LoVo (cell line): Measurements from ENCODE around the gene CHGA.

ENCODE experiments used
- DNase-seq: peaks from one replicate; pipeline ENCODE4 v3.0.0-alpha.2; 2016; ENCODE audit warnings: low spot score

CHGA gene

DNA sequence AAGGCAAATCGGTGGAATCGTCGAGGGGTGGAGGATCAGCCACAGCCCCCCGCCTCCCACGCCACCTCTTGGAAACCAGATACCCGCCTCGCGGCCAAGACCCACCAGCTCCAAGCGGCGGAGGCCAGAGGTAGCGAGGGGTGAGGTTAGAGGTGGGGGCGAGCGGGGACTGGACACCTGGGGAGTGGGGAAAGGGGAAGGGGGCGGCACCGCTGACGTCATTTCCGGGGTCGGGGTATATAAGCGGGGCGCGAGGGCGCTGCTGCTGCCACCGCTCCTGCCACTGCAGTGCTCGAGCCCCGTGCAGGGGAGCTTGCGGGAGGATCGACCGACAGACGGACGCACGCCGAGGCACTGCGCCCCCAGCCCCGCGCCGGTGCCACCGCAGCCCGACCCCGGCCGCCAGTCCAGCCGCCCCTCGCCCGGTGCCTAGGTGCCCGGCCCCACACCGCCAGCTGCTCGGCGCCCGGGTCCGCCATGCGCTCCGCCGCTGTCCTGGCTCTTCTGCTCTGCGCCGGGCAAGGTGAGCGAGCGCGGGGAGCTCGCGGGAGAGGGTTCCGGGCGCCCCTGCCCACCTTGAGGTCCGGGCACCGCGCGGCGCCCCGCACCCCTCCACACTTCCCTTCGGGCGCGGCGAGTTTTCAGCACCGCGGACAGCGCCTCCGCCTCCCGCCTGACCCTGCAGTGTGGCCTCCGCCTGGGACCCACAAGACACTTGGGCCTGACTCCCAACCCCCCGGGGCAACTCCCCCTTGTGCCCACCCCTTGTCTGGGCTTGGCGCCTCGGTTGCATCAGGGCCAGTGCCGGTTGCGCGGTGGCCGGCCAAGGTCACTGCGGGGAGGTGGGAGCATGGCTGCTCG lies at the start of gene CHGA:
Gene CHGA (plus strand): TSS at position 268 of the 861 bp plus-strand sequence. CDS start 210 bp downstream, at position 478.
- DNase-seq: peak; percentile 29

GRCh38 chr14:92874962-92875661 lies 47.8 kb upstream of the CHGA start:
- no peak for DNase-seq

- DNase-seq: no peak
Measured at GRCh38 chr14:92877757-92878431, 45.1 kb upstream of the CHGA start.

GRCh38 chr14:92880351-92880750 lies 42.6 kb upstream of the CHGA start:
- DNase-seq: no peak

- DNase-seq: no peak
Measured at GRCh38 chr14:92880851-92881250, 42.1 kb upstream of the CHGA start.

DNA sequence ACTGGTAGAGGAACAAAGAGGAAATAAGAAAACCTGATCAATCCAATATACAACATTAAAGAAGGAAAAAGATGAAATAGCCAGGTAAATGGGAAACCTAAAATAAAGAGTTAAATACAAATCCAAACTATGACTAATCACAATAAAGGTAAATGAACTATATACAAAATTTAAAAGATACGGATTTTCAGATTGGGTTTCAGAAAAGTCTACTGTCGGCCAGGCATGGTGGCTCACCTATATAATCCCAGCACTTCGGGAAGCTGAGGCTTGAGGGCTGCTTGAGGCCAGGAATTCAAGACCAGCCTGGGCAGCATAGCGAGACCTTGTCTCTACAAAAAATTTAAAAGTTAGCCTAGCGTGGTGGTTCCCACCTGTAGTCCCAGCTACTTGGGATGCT lies 39.9 kb upstream of the CHGA start:
- DNase-seq: no peak

GRCh38 chr14:92884410-92884809 lies 38.5 kb upstream of the CHGA start:
- no peak for DNase-seq

- no peak for DNase-seq
Measured at GRCh38 chr14:92885279-92886061, 37.5 kb upstream of the CHGA start.

DNA sequence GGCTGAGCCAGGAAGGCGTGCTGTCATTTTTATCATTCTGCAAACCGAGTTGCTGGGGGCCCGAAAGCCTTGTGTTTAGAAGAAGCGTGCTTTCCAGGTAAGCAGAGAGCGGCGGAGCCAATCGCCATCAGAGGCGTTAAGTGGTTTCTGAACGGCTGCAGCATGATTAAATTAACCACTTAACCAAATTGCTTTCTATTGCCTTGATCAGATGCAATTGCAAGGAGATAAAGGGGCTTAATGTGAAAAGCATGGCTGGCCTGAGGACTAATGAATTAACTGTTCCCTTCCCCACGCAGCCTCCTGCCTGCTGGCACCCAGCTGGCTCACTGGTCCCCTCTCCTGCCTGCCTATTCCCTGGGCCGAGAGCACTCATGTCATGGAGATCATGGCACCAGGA lies 36.6 kb upstream of the CHGA start:
- DNase-seq: no peak

DNA sequence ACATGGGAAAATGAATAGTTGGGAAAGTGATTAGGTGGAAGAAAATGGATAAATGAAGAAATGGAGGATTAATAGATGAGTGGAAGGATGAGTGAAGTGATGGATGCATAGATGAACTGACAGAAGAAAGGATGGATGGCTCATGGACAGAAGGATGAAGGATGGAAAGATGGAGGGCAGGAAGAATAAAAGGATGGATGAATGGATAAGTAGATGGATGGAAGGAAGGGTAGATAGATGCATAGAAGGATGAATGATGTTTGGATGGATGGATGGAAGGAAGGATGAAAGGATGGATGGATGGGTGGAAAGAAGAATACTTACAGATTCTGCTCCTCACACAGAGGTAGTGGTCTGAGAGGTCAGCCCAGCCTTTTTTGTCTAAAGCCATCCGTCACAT lies 35.8 kb upstream of the CHGA start:
- DNase-seq: no peak

GRCh38 chr14:92888896-92889295 lies 34.1 kb upstream of the CHGA start:
- DNase-seq: no peak

- DNase-seq: no peak
Measured at GRCh38 chr14:92890830-92891588, 31.9 kb upstream of the CHGA start.

DNA sequence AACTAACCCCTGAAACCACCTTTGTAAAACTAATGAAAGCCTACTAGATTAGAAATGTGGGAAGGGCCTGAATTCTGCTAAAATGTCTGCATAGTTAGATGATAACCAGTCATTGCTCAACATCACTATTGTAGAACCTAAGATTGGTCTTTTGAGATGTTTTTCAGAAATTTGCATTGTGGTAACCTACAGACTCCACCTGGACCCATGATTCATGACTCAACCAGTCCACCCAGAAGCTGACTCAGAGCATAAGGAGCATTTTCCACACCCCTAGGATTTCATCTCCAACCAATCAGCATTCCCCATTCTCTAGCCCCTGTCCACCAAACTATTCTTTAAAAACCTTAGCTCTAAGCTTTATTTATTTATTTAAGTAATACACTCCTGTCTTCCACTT lies 30.4 kb upstream of the CHGA start:
- no peak for DNase-seq

GRCh38 chr14:92895352-92895878 lies 27.5 kb upstream of the CHGA start:
- DNase-seq: no peak

DNA sequence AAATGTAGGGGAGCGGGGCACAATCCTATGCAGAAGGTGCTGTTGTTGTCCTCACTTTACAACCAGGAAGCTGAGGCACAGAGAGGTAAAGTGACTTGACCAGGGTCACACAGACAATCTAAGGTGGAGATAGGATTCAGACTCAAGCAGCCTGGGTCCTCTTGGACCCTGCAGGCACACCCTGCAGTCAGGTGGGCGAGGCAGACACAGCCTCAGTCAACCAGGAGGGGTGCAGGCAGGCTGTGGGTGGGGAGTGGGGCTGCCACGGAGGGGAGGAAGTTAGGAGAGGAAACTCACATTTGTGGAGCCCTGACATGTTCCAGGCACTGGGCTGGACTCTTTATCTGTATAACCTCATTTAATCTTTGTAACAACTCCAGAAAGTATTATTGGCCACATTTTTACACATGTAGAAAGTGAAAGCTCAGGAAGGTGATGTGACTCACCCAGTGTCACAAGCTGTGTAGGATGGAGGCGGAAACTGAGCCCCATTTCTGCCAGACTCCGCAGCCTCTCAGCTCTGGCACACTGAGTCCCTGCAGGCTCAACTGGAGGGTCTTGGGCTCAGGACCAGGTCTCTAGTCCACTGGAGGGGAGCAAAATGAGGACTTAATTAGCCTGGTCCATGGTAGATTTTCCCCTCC lies 24.9 kb upstream of the CHGA start:
- DNase-seq: no peak

GRCh38 chr14:92898566-92899131 lies 24.3 kb upstream of the CHGA start:
- DNase-seq: no peak

- DNase-seq: no peak
Measured at GRCh38 chr14:92900660-92901059, 22.3 kb upstream of the CHGA start.

- DNase-seq: no peak
Measured at GRCh38 chr14:92902191-92902590, 20.8 kb upstream of the CHGA start.

DNA sequence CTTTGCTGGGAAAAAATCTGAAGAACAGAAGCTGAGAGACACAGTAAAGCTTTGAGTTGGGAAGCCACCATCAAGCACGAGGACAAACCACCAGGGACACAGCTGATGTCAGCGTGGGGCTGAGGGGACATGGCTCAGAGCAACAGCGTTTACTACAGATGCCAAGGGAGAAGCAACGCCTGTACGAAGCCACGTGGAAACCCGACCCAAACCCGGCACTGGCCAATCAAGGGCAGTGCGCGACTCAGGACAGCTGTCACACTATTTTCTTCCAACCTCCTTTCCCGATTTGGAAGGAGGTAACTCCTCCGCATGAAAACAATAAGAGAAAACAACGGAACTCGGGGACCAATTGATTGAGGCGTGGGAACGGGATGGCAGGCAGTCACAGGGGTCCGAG lies 20.2 kb upstream of the CHGA start:
- DNase-seq: no peak

DNA sequence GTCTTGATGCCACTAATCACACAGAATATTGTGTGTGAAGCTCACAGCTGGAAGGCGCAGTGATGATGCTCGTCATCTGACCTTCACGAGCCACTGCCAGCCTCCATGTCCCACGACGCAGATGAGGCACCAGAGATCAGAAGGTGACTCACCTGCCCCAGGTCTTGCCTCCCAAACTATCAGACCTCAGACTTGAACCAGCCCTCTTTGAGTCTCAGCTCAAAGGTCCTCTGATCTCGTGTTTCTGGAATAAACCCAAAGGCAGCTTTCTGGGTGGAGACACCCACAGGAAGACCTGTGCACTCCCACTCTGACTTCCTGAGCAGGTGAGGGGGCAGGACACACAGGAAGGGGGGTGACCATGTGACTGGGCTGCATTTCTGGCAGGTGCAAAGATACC lies 19.6 kb upstream of the CHGA start:
- DNase-seq: no peak
